Measurements from ENCODE around the gene LMBRD1.

Gene LMBRD1

DNA sequence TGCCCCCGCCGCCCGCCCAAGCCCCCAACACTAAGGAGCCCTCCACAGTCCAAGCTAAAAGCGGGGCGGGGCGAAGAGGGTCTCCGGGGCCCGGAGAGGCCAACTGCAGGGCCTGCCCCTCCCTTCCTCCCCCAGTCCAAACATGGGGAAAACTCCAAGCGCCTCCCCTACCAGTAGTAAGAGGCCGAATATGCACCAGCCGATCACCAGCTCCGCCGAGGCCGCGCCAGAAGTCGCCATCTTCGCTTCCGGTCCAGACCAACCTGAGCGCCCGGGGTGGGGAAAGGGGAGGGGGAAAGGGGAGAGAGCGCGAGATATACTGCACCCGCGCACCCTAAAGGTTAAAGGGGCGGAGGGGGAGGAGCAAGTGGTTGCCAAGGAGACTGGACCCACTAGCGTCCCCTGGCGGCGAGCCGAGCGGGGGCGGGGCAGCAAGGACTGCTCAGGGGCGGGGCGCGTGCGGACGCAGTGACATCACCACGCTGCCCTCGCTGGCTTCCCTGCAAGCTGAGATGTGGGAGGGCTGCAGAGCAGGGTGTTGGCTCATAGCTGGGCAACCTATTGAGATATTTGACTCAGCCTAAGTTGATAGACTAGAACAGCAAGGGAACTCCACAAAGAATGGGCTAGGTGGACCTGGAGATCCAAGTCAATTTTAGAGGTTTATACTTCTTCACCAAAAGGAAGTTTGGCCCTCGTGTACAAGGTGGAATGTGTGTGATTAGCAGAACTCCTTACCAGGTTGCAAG, at the start of gene LMBRD1:
Gene LMBRD1 (minus strand): TSS at position 369 of the 749 bp plus-strand sequence. CDS start 129 bp downstream, at position 240.
- no peak for TF ChIP-seq GATA3 (IDR thresholded peaks at IDR 0.05; ENCODE audit: low read depth, low read length)
- no peak for TF ChIP-seq GATA2 (IDR thresholded peaks at IDR 0.05; ENCODE audit: low read depth, low read length)

DNA sequence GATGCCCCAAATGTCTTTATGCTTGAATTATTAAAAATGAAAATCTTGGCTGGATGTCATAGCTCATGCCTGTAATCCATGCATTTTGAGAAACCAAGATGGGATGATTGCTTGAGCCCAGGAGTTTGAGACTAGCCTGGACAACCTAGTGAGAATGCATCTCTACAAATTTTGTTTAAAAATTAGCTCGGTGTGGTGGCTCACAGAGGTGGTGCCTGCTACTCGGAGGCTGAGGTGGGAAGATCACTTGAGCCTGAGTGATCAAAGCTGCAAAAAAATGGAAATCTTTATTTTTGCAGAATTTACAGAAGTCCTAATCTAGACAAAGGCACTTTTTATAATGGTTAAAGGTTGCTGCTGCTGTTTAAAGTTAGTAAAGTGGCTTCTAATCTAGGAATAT, 49.5 kb upstream of the LMBRD1 start:
- no peak for TF ChIP-seq GATA3 (IDR thresholded peaks at IDR 0.05; ENCODE audit: low read depth, low read length)
- TF ChIP-seq GATA2 (IDR thresholded peaks at IDR 0.05; ENCODE audit: low read depth, low read length): no peak

DNA sequence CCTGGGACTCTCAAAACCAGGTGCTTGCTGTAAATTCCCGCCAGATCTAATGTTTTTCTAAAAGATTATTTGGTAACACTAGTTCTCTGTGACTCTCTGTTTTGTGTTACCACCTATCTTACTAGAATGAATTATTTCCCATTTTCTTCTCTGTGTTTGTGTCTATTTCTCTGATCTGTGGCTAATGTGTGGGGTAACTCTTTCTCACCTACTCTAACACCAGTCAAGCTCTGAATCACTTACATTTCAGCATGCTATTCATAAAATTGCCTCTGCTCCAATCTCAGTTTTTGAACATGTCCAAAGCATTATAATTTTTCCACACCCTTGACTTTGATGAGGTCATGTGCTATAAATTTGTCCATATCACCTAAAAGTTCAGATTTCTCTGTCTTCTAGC, 46.4 kb upstream of the LMBRD1 start:
- TF ChIP-seq GATA3 (IDR thresholded peaks at IDR 0.05; ENCODE audit: low read depth, low read length) (no peak), GATA2 (IDR thresholded peaks at IDR 0.05; ENCODE audit: low read depth, low read length) (no peak)

DNA sequence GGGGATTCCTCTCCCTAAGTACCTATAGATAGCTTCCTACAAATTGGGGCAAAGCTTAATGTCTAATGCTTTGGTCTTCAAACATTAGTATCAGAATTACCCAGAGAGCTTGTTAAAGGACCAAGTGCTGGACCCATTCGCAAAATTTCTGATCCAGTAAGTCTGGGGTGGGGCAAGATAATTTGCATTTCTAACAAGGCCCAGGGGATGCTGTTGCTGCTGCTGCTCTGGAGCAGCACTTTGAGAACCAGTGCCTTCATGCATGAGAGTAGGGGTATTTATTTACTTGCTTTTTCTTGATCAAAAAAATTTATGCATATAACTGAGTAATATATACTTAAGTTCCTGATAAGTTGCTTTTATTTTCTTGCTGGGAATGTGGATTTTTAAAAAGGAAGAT, 45.1 kb upstream of the LMBRD1 start:
- TF ChIP-seq GATA2 (IDR thresholded peaks at IDR 0.05; ENCODE audit: low read depth, low read length): no peak
- no peak for TF ChIP-seq GATA3 (IDR thresholded peaks at IDR 0.05; ENCODE audit: low read depth, low read length)

DNA sequence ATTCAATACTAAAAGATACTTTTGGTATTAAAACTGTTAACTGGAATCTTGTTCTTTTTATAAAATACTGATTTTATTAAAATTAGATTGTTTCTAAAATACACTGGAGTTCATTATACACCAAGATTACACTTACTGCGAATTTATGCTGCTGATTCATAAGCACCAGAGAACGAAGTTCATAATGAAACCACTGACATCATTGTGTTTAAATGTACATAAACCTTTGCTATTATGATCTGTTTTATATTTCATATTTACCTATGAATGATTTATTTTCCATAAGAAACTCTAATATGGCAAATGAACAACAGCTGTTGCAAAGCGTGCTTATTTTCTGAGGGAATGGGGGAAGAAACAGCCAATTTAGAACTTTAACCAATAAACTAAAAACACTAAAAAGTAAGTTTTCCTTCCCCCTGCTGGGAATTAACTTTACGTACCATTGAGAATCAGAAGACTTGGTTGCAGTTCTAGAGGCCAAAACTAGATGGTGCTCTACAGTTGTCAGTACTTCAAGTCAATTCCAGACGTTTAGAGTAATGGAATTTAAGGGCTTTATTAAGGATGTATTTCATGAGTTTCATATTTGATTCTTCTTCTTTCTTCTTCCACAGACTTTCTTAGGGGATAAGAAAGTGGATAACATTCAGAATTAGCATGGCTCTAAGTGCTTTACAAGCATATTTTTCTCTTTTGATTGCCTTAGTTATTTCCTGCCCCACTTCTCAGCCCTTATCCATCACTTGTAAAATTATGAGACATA, 38.8 kb upstream of the LMBRD1 start:
- TF ChIP-seq GATA3 (IDR thresholded peaks at IDR 0.05; ENCODE audit: low read depth, low read length) (no peak), GATA2 (IDR thresholded peaks at IDR 0.05; ENCODE audit: low read depth, low read length) (no peak)

DNA sequence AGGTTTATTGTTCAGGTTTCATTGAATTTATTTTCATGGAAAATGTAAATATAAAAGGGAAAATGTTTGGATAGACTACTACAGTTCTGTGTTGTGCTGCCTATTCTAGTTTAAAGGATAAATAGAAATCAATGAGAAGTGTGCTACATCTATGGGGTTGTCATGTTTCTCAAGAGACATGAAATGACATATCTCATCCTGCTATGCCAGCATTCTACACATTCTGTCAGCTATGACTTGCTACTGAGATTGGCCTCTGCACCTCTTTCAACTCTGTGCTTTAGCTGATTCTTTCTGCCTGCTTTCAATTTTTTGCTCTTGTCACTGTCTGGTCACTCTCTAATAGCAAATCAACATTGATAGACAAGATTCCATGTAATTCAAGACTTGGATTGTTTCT, 35.7 kb upstream of the LMBRD1 start:
- no peak for TF ChIP-seq GATA3 (IDR thresholded peaks at IDR 0.05; ENCODE audit: low read depth, low read length)
- TF ChIP-seq GATA2 (IDR thresholded peaks at IDR 0.05; ENCODE audit: low read depth, low read length): no peak

DNA sequence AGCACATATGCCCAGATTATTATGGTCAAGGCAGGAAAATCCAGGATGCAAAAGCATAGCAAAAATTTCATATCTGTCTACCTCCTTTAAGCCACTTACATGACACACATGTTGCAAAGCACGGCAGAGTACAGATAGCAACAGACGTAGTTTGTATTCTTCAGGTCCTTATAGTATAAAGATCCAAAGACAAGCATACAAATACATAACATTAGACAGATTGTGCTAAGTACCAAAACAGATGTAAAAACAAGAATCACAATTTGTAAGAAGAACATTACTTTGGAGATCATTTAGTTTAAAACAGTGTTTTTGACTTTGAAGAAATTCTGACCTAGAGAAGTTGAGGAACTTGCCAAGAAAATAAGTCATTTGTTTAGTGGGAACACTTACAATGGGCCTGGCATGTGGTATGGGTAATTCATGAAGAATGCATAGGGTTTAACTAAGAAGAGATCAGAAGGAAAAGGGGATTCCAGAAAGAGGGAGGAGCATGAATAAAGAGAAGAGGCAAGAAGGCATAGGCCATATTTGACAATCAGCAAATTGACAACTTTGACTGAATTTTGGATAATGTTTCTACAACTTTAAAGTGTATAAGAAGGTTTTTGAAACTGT, 30.6 kb upstream of the LMBRD1 start:
- TF ChIP-seq GATA2 (IDR thresholded peaks at IDR 0.05; ENCODE audit: low read depth, low read length) (no peak), GATA3 (IDR thresholded peaks at IDR 0.05; ENCODE audit: low read depth, low read length) (no peak)

DNA sequence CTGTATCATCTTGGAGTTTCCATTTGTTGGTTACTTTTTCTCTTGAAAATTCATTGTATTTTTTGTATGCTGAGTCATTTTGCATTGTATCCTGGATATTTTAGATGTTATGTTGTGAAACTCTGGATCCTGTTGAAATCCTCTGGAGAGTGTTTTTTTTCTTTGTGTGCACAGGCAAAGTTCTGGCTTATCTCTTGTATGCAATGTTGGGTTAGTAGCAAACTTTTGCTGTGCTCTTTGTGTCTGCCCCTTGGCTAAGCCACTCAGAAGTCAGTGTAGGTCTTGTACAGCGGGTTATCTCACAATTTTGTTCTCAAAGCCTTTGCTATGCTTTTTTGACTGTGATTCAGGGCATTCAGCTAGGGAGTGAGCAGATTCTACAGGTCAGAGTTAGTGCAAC, 29.1 kb upstream of the LMBRD1 start:
- TF ChIP-seq GATA3 (IDR thresholded peaks at IDR 0.05; ENCODE audit: low read depth, low read length) (no peak), GATA2 (IDR thresholded peaks at IDR 0.05; ENCODE audit: low read depth, low read length) (no peak)

DNA sequence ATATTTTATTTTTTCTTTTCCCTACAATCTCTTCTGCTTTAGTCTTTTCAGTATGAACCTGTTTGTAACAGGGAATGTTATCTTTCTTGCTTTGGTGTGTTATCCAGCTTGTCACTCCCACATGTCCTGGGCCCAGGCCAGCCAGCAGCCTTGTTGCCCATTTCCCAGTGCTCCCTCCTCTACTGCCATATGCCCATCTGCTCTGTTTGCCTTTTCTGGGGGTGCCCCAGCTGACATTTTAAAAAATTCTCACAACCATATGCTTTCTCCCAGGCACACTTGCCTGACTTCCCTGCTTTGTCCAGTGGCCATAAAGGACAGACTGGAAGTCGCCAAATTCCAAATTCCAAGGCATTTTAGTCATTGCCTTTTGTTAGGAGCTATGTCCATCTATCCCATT, 23.6 kb upstream of the LMBRD1 start:
- TF ChIP-seq GATA3 (IDR thresholded peaks at IDR 0.05; ENCODE audit: low read depth, low read length) (no peak), GATA2 (IDR thresholded peaks at IDR 0.05; ENCODE audit: low read depth, low read length) (no peak)

DNA sequence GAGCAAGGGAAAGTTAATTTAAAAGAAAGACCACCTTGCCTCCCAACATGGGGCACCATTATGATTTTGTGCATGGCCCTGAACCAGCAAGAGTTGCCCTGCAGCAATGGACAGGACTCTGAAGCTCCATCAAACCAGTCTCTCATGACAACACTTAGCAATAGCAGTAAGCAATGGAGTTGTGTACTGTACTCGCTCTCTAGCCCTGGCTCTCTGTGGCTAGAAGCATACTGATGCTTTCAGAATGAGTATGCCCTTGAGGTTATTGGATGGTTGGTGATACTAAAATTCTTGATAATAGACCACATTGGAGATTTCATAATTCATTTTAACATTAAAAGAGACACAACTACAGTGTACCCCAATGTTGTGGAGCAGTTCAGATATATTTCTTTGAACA, 23.2 kb upstream of the LMBRD1 start:
- no peak for TF ChIP-seq GATA2 (IDR thresholded peaks at IDR 0.05; ENCODE audit: low read depth, low read length)
- no peak for TF ChIP-seq GATA3 (IDR thresholded peaks at IDR 0.05; ENCODE audit: low read depth, low read length)

DNA sequence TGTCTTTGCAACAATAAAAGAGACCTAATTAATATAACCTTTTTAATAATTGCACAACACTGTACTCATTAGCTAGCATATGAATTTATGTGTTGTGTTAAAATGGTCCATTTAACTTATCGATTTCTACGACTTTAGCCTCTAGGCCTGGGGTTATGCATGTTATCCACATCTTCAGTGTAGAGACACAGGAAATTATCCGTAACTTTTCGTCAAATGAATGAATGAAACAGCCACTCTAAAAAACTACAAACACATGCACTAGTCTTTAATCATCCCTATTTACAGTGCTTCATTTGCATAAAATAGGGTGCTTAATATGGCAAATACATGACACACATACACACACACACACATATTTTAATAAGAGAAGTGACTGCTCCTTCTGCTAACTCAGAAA, 22.3 kb upstream of the LMBRD1 start:
- TF ChIP-seq GATA3 (IDR thresholded peaks at IDR 0.05; ENCODE audit: low read depth, low read length) (no peak), GATA2 (IDR thresholded peaks at IDR 0.05; ENCODE audit: low read depth, low read length) (no peak)

DNA sequence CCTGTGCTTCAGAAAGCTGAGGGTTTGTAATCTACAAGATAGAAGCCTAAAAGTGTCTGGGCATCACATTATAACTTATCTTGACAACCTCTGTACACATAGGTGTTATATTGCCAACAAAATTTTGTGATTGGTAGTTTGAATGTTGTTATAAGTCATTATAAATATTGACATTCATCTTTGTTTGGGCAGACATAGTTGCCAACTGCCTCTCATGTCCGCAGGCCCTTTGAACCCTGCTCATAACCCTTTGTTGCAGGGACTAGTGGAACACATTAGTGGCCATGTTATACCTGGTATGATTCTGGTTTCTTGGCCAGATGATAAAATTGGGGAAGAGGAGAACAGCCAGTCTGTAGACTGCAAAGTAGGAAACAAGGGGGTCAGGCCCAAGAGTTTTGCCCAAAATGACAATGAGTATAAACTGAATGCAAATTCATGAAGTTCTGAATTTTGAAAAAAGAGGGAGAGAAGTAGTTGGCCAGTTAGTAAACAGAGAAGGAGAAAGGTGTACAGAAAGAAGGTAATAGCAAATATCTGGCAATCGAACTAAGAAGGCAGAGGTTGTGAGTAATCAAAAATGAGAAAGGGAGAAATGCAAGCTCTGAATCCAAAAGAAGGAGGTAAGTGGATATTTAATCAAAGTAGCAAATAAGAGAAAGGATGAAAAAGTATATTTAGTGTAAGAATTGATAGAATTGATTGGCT, 21.6 kb upstream of the LMBRD1 start:
- no peak for TF ChIP-seq GATA2 (IDR thresholded peaks at IDR 0.05; ENCODE audit: low read depth, low read length)
- TF ChIP-seq GATA3 (IDR thresholded peaks at IDR 0.05; ENCODE audit: low read depth, low read length): no peak

DNA sequence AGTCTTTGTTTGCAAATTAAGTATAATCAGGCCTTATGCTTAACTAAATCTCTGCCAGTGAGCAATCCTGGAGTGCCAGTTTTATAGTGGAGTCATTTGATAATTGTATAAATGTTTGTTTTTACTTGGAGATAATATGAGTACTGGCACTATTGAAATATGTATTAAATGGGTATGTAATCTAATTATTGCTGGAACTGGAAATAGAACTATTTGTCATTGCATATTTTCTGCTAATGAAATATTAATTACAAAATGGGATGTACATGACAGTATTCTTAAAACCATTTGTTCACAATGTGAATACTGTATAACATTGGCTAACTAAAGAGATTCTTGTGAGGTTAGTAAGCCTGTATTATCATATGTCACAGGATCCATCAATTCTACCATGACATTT, 20.5 kb upstream of the LMBRD1 start:
- TF ChIP-seq GATA2 (IDR thresholded peaks at IDR 0.05; ENCODE audit: low read depth, low read length) (no peak), GATA3 (IDR thresholded peaks at IDR 0.05; ENCODE audit: low read depth, low read length) (no peak)

DNA sequence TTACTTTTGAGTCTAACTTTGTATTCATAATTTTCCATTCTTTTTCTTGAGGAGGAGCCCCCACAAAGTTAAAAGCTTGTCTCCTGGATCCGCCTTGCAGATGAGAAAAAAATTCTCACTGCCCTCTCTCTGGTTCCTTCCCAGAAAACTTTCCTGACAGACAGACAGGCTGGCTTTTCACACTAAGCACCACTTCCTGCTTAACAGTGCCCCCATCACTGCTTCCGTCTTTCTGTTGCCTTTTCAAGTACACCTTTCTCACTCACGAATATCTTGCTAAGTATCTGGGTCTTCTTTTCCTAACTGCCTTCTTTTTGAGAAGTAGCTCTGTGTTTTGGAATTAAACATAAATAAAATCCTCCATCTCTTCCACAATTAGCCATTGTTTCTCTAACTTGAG, 19.8 kb upstream of the LMBRD1 start:
- no peak for TF ChIP-seq GATA3 (IDR thresholded peaks at IDR 0.05; ENCODE audit: low read depth, low read length)
- TF ChIP-seq GATA2 (IDR thresholded peaks at IDR 0.05; ENCODE audit: low read depth, low read length): no peak

Data from SH-SY5Y (cell line).